ENCODE measurements around the gene TIGD3.

The TIGD3 gene

DNA sequence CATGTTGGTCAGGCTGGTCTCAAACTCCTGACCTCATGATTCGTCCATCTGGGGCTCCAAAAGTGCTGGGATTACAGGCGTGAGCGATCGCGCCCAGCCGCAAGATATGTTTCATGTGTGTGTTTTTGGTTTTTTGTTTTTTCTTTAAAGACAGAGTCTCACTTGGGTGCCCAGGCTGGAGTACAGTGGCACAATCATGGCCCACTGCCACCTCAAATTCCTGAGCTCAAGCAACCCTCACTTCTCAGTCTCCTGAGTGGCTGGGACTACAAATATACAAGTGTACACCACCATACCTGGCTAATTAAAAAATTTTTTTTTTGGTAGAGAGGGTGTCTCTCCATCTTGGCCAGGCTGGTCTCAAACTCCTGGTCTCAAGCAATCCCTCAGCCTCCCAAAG, 8.4 kb downstream of the TIGD3 start:
- in situ Hi-C loops (cut with HindIII; ENCODE audit: low pct_unique_long_range_greater_than_20kb, low sequenced_read_pairs): no loop called here
- TF ChIP-seq JUND (IDR thresholded peaks at IDR 0.05; ENCODE audit: low read depth): no peak
- no peak for DNase-seq (ENCODE audit: low read depth in 1 of 2, low spot score in 1 of 2)

DNA sequence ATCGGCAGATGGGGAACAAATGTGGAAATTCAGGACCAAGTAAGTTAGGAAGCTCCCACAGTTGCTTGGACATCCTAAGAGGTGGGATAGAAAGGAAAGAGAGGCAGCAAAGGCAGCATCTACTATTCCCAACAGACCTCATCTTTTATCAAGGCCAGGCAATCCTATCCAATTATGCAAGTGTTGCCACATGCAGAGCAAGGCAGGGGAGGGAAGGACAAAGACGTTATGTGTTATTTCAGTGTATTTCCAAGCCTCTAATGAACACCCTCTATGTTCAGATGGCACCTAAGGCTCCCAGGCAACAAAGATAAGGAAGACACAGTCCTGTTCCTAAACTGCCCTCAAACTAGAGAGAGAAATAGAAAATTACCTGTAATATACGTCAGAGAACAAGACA, 9.2 kb downstream of the TIGD3 start:
- no peak for TF ChIP-seq JUND (IDR thresholded peaks at IDR 0.05; ENCODE audit: low read depth)
- in situ Hi-C loops (cut with HindIII; ENCODE audit: low pct_unique_long_range_greater_than_20kb, low sequenced_read_pairs): no loop called here
- no peak for DNase-seq (ENCODE audit: low read depth in 1 of 2, low spot score in 1 of 2)

DNA sequence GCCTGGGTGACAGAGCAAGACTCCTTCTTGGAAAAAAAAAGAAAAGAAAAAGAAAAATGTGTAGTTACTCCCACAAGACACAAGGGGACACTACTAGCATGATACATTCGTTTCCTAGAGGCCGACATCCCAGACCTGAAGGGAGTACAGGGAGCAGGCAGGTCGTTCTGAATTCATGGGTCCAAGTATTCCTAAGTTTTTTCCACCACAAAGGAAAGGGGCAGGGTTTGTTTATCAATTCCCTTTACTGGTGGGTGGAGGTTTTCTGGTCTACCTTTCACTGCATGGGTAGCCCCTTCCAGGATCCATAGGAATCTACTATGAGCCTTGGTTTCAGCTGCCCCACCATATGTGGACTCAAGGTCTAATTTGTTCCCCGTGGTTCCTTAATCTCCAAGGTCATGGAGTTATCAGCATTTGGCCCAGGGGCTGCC, 11.8 kb downstream of the TIGD3 start:
- TF ChIP-seq JUND (IDR thresholded peaks at IDR 0.05; ENCODE audit: low read depth): no peak
- in situ Hi-C loops (cut with HindIII; ENCODE audit: low pct_unique_long_range_greater_than_20kb, low sequenced_read_pairs): no loop called here
- peak; percentile 89 to 93 for DNase-seq (ENCODE audit: low read depth in 1 of 2, low spot score in 1 of 2)

DNA sequence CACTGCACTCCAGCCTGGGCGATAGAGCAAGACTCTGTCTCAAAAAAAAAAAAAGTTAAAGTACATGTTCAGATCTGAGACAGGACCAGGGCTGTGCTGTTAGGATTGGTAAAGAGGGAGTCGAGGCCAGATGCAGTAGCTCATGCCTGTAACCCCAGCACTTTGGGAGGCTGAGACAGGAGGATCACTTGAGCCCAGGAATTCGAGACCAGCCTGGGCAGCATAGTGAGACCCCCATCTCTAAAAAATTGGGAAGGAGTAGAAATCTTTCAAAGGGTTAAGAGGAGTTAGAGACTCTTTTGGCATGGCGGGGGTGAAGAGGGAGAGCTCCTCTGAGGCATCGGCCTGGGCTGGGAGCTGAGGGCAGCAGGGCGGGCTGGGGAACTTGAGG, 16.1 kb downstream of the TIGD3 start:
- TF ChIP-seq JUND (IDR thresholded peaks at IDR 0.05; ENCODE audit: low read depth): no peak
- in situ Hi-C loops (cut with HindIII; ENCODE audit: low pct_unique_long_range_greater_than_20kb, low sequenced_read_pairs): no loop called here
- no peak for DNase-seq (ENCODE audit: low read depth in 1 of 2, low spot score in 1 of 2)

DNA sequence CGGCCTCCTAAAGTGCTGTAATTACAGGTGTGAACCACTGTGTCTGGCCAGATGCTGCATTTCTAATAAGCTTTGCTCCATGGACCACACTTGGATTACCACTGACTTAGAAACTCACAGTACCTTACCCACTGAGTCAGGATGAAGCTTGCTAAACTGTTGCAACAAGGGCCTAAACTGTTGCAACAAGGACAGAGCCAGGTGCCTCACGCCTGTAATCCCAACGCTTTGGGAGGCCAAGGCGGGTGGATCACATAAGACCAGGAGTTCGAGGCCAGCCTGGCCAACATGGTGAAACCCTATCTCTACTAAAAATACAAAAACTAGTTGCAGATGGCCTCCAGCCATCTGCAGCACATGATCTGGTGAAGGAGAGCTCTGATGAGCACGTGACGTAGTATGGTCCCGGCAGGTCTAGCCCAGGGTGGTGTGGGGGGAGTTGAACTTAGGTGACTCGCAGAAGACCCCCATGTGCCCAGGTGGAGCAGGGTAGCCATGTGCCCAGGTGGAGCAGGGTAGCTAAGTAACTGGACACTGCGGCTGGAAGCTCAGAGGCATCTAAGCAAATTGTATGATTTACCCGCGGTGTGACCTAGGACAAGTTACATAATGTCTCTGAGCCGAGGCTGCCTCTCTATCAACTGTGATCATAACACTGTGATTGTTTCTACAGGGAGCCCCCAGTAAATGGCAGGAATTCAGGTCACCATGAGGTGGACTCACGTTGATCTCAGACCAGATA, 19.5 kb downstream of the TIGD3 start:
- no peak for DNase-seq (ENCODE audit: low read depth in 1 of 2, low spot score in 1 of 2)
- no peak for TF ChIP-seq JUND (IDR thresholded peaks at IDR 0.05; ENCODE audit: low read depth)
- in situ Hi-C loops (cut with HindIII; ENCODE audit: low pct_unique_long_range_greater_than_20kb, low sequenced_read_pairs): no loop called here

DNA sequence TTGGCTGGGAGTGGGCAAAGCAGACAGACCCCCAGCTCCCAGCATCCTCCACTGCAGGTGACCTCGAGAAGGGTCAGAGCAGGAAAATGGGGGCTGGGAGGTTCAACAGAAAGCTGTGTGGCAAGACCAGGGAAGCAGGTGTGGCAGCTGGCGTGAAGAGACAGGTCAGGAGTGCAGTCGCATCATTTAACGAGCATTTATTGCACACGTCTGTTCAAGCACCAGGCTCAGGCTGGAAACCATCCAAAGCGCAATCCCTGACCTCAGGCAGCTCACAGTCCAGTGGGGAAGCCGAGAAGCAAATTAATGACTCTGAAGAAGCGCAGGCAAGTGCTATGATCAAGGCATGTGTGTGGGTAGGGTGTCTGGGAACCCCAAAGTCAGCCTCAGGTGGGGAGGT, 20.5 kb downstream of the TIGD3 start:
- TF ChIP-seq JUND (IDR thresholded peaks at IDR 0.05; ENCODE audit: low read depth): no peak
- DNase-seq (ENCODE audit: low read depth in 1 of 2, low spot score in 1 of 2): no peak
- in situ Hi-C loops (cut with HindIII; ENCODE audit: low pct_unique_long_range_greater_than_20kb, low sequenced_read_pairs): no loop called here

DNA sequence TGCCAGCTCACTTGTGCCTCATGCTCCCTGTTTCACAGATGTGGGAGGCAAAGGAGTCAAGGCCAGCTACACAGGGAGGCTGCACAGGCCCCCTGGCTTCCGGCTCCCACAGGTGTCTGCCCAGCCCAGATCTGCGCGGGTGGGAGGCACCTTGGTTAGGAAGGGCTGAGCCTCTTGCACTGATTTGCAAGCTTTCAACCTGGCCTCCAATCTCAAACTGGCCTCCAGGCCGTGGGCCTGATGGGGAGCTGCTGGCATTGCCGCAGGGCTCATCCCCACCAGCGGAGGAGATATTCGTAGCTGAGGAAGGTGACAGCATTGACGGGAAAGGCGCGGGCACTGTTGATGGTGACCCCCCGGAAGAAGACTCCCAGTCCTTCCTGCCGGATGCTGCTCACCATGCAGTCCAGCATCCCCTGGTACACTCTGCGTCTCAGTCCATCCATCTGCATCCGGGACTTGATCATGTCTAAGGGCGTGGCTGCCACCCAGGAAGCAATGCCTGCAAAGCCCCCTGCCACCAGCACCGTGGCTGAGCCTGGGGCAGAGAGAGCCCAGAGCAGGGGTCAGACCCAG, 21.7 kb downstream of the TIGD3 start:
- in situ Hi-C loops (cut with HindIII; ENCODE audit: low pct_unique_long_range_greater_than_20kb, low sequenced_read_pairs): no loop called here
- TF ChIP-seq JUND (IDR thresholded peaks at IDR 0.05; ENCODE audit: low read depth): no peak
- DNase-seq (ENCODE audit: low read depth in 1 of 2, low spot score in 1 of 2): no peak

DNA sequence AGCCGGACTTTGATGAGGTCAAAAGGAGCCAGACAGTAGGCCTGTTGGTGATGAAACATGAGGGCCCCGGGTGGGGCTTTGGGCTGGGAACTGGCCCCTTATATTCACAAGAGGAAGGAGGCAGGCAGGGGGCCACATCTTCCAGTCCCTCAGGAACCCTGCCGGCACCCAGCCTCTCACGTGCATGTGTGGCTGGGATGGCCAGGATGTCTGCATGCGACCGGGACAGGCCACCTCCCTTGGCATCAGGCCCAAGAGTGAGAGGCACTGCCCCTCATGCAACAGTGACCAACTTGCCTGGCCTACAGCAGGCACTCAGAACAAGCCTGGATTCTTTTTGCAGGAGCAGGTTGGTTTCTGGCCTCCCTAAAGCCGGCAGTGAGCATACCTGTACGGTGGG, 22.5 kb downstream of the TIGD3 start:
- no peak for DNase-seq (ENCODE audit: low read depth in 1 of 2, low spot score in 1 of 2)
- in situ Hi-C loops (cut with HindIII; ENCODE audit: low pct_unique_long_range_greater_than_20kb, low sequenced_read_pairs): no loop called here
- TF ChIP-seq JUND (IDR thresholded peaks at IDR 0.05; ENCODE audit: low read depth): no peak

DNA sequence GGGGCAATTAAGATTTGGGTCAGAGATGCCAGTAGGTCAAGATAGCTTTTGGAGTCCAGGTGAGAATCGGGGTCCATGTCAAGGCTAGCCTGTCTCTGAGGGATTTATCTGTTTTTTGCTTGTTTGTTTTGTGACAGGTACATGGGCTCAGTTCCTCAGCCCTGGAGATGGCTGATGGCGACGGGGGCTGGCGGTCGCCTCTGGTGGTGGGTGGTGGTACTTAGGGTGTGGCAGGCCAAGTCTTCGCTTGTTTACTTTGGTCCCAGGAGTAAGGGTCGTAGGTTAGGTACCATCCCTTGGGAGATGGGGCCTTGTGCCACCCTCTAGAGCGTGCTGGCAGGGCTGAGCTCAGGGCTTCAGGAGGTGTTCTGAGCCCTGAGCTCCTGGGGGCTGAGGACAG, 23.2 kb downstream of the TIGD3 start:
- in situ Hi-C loops (cut with HindIII; ENCODE audit: low pct_unique_long_range_greater_than_20kb, low sequenced_read_pairs): no loop called here
- DNase-seq (ENCODE audit: low read depth in 1 of 2, low spot score in 1 of 2): no peak

DNA sequence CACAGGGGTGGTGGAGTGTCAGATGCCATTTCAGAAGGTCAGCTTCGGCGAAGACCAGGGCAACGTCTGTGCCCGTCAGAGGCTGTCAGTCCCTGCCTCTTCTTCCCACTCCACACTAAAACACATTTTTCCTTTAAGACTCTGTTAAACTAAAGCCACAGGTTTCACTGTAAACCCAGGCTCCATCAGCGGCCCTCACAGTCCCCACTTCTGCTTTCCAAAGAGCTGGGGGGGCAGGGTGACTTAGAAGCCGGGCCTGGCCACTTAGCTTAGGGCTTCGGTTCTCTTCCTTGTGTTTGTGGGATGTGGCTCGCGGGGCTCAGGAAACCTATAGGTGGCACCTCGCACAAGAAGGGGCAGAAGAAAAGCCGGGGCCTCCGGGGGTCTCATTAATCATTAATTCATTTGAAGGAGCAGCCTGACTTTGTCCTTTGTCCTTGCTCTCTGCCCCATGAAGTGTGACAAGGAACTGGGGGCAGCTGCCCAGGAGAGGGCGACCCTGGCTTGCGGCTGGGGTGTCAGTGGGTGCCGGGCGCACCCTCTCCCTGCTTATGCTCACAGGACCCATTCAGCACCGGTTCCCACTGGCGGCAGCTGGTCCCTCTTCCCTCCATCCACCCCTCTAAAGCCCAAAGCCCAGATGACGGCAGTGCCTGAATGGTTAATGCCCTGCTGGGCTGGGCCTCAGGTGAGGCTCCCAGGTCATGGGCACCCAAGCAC, 23.8 kb downstream of the TIGD3 start:
- DNase-seq (ENCODE audit: low read depth in 1 of 2, low spot score in 1 of 2): no peak
- TF ChIP-seq JUND (IDR thresholded peaks at IDR 0.05; ENCODE audit: low read depth): no peak
- in situ Hi-C loops (cut with HindIII; ENCODE audit: low pct_unique_long_range_greater_than_20kb, low sequenced_read_pairs): no loop called here

More for the DNA sequence above, 23.2 kb downstream of the TIGD3 start:
- TF ChIP-seq JUND (IDR thresholded peaks at IDR 0.05; ENCODE audit: low read depth): no peak

DNA sequence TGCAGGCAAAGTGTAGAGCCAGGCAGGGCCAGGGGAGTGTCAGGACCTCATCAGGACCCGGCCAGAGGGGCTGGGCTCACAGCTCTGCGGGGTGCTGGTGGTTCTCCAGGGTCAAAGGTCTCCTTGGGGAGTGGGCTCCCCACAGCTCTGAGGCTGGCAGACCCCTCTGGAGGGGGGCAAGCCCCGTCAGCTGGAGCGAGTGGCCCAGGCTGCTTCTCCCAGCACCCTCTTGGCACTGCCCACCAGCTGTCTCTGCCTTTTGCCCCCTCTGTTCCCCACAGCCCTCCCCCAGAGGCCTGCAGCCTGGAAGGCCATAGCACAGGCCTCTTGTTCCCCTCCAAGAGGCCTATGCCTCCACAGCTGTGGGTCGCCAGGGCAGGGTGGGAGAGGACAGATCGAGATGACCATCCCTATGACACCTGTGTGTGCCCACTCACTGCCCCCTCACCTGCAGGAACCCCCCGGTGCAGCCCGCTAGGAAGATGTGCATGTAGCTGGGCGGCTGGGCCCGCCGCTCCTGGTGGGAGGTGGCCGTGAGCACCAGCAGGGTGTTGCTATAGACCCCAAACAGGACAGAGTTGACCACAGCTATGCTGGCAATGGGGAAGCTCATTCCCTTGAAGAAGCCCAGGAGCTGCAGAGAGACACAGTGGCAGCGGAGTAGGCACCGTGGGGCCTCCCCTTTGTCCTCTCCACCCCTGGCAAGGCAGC, 24.5 kb downstream of the TIGD3 start:
- no peak for DNase-seq (ENCODE audit: low read depth in 1 of 2, low spot score in 1 of 2)
- TF ChIP-seq JUND (IDR thresholded peaks at IDR 0.05; ENCODE audit: low read depth): no peak
- in situ Hi-C loops (cut with HindIII; ENCODE audit: low pct_unique_long_range_greater_than_20kb, low sequenced_read_pairs): no loop called here

DNA sequence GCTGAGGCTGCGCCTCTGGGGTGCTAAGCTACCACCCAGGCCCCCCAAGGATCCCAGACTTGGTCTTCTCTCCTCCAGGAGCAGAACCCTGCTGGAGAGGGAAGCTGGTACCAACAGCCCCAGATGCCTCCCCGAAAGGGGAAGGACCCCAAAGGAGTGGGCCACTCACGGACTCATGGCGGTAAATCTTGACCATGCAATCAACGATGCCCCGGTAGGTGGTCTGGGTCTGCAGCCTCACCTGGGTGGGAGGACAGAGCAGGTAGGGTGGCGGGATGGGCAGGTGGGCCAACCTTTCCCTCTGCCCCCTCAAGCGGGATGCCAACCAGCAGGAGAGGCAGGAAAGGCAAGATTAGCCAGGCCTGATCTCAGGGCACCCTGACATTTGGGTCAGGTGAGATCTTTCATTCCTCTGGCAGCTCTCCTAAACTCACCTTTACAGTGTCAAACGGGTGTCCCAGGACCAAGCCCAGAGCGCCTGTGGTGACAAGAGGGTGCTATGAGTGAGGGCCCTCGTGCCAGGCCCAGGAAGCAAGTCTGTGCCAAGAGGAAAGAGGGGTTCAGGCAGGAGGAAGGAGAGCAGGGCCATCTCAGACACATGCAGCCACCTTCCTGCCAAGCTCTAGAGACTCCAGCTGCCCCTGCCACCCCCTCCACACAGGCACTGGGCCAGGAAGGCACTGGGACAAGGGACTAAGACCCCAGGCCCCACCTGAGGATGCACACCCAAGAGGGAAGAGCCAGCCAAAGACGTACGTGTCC, 25.3 kb downstream of the TIGD3 start:
- in situ Hi-C loops (cut with HindIII; ENCODE audit: low pct_unique_long_range_greater_than_20kb, low sequenced_read_pairs): no loop called here
- no peak for TF ChIP-seq JUND (IDR thresholded peaks at IDR 0.05; ENCODE audit: low read depth)
- DNase-seq (ENCODE audit: low read depth in 1 of 2, low spot score in 1 of 2): peak in 1 of 2 experiments; percentile 72

Measured in T47D (cell line).